ENCODE data around the gene BDNF. TPM values are rescaled to one million over a fixed set of nuclear protein-coding genes. Genes with fewer than 3 reads are reported as not detected.

BDNF gene
- total and polyA plus RNA-seq, 2 experiments from 2014 or later: 5.1 to 5.2 TPM

DNA sequence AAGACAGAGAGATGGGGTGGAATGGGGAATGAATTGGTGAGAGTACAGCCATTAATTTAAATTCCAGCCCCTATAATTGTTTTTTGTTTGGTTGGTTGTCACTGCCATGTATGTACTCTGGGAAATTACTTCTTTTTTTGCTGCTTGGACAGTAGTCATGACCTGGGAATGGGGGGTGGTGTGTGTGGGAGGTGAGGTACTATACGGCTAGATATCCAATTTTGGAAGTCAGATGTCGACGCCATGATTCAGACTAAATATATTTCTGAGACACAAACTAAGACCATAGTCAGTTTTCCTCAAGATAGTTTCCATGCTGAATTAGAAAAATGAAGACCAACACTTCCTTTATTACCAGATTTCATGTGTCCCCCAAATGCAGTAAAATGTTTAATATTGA, 7.4 kb upstream of the BDNF start:
- H3K9me2 ChIP-seq (ENCODE audit: insufficient read depth): no peaks in the 10 kb centered on the region
- TF ChIP-seq NANOG (IDR thresholded peaks at IDR 0.05; ENCODE audit: borderline replicate concordance) (no peak), POLR2AphosphoS5 (IDR thresholded peaks at IDR 0.05; ENCODE audit: low read depth) (no peak), EZH2 (IDR thresholded peaks at IDR 0.05; ENCODE audit: low read depth, unreplicated experiment) (no peak), ZNF114 (CRISPR knock-in tag; IDR thresholded peaks at IDR 0.05) (no peak), EZH2phosphoT487 (IDR thresholded peaks at IDR 0.05; ENCODE audit: unreplicated experiment) (no peak), ZNF331 (CRISPR knock-in tag; IDR thresholded peaks at IDR 0.05; ENCODE audit: low read depth) (no peak), STAT1 (IDR thresholded peaks at IDR 0.05; ENCODE audit: unreplicated experiment) (no peak), CREB1 (CRISPR knock-in tag; IDR thresholded peaks at IDR 0.05; ENCODE audit: low read depth) (no peak)
- TF ChIP-seq, protein P1, sequence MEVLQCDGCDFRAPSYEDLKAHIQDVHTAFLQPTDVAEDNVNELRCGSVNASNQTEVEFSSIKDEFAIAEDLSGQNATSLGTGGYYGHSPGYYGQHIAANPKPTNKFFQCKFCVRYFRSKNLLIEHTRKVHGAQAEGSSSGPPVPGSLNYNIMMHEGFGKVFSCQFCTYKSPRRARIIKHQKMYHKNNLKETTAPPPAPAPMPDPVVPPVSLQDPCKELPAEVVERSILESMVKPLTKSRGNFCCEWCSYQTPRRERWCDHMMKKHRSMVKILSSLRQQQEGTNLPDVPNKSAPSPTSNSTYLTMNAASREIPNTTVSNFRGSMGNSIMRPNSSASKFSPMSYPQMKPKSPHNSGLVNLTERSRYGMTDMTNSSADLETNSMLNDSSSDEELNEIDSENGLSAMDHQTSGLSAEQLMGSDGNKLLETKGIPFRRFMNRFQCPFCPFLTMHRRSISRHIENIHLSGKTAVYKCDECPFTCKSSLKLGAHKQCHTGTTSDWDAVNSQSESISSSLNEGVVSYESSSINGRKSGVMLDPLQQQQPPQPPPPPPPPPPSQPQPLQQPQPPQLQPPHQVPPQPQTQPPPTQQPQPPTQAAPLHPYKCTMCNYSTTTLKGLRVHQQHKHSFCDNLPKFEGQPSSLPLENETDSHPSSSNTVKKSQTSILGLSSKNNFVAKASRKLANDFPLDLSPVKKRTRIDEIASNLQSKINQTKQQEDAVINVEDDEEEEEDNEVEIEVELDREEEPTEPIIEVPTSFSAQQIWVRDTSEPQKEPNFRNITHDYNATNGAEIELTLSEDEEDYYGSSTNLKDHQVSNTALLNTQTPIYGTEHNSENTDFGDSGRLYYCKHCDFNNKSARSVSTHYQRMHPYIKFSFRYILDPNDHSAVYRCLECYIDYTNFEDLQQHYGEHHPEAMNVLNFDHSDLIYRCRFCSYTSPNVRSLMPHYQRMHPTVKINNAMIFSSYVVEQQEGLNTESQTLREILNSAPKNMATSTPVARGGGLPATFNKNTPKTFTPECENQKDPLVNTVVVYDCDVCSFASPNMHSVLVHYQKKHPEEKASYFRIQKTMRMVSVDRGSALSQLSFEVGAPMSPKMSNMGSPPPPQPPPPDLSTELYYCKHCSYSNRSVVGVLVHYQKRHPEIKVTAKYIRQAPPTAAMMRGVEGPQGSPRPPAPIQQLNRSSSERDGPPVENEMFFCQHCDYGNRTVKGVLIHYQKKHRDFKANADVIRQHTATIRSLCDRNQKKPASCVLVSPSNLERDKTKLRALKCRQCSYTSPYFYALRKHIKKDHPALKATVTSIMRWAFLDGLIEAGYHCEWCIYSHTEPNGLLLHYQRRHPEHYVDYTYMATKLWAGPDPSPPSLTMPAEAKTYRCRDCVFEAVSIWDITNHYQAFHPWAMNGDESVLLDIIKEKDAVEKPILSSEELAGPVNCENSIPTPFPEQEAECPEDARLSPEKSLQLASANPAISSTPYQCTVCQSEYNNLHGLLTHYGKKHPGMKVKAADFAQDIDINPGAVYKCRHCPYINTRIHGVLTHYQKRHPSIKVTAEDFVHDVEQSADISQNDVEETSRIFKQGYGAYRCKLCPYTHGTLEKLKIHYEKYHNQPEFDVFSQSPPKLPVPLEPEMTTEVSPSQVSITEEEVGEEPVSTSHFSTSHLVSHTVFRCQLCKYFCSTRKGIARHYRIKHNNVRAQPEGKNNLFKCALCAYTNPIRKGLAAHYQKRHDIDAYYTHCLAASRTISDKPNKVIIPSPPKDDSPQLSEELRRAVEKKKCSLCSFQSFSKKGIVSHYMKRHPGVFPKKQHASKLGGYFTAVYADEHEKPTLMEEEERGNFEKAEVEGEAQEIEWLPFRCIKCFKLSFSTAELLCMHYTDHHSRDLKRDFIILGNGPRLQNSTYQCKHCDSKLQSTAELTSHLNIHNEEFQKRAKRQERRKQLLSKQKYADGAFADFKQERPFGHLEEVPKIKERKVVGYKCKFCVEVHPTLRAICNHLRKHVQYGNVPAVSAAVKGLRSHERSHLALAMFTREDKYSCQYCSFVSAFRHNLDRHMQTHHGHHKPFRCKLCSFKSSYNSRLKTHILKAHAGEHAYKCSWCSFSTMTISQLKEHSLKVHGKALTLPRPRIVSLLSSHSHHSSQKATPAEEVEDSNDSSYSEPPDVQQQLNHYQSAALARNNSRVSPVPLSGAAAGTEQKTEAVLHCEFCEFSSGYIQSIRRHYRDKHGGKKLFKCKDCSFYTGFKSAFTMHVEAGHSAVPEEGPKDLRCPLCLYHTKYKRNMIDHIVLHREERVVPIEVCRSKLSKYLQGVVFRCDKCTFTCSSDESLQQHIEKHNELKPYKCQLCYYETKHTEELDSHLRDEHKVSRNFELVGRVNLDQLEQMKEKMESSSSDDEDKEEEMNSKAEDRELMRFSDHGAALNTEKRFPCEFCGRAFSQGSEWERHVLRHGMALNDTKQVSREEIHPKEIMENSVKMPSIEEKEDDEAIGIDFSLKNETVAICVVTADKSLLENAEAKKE (CRISPR knock-in tag; IDR thresholded peaks at IDR 0.05): no peak
- TF ChIP-seq, protein P2, sequence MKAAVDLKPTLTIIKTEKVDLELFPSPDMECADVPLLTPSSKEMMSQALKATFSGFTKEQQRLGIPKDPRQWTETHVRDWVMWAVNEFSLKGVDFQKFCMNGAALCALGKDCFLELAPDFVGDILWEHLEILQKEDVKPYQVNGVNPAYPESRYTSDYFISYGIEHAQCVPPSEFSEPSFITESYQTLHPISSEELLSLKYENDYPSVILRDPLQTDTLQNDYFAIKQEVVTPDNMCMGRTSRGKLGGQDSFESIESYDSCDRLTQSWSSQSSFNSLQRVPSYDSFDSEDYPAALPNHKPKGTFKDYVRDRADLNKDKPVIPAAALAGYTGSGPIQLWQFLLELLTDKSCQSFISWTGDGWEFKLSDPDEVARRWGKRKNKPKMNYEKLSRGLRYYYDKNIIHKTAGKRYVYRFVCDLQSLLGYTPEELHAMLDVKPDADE (IDR thresholded peaks at IDR 0.05): no peak
- TF ChIP-seq, protein P3, sequence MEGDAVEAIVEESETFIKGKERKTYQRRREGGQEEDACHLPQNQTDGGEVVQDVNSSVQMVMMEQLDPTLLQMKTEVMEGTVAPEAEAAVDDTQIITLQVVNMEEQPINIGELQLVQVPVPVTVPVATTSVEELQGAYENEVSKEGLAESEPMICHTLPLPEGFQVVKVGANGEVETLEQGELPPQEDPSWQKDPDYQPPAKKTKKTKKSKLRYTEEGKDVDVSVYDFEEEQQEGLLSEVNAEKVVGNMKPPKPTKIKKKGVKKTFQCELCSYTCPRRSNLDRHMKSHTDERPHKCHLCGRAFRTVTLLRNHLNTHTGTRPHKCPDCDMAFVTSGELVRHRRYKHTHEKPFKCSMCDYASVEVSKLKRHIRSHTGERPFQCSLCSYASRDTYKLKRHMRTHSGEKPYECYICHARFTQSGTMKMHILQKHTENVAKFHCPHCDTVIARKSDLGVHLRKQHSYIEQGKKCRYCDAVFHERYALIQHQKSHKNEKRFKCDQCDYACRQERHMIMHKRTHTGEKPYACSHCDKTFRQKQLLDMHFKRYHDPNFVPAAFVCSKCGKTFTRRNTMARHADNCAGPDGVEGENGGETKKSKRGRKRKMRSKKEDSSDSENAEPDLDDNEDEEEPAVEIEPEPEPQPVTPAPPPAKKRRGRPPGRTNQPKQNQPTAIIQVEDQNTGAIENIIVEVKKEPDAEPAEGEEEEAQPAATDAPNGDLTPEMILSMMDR (conservative IDR thresholded peaks at IDR 0.05; ENCODE audit: low read depth in 2 of 2): no peak
- TF ChIP-seq, protein P4, sequence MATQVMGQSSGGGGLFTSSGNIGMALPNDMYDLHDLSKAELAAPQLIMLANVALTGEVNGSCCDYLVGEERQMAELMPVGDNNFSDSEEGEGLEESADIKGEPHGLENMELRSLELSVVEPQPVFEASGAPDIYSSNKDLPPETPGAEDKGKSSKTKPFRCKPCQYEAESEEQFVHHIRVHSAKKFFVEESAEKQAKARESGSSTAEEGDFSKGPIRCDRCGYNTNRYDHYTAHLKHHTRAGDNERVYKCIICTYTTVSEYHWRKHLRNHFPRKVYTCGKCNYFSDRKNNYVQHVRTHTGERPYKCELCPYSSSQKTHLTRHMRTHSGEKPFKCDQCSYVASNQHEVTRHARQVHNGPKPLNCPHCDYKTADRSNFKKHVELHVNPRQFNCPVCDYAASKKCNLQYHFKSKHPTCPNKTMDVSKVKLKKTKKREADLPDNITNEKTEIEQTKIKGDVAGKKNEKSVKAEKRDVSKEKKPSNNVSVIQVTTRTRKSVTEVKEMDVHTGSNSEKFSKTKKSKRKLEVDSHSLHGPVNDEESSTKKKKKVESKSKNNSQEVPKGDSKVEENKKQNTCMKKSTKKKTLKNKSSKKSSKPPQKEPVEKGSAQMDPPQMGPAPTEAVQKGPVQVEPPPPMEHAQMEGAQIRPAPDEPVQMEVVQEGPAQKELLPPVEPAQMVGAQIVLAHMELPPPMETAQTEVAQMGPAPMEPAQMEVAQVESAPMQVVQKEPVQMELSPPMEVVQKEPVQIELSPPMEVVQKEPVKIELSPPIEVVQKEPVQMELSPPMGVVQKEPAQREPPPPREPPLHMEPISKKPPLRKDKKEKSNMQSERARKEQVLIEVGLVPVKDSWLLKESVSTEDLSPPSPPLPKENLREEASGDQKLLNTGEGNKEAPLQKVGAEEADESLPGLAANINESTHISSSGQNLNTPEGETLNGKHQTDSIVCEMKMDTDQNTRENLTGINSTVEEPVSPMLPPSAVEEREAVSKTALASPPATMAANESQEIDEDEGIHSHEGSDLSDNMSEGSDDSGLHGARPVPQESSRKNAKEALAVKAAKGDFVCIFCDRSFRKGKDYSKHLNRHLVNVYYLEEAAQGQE (IDR thresholded peaks at IDR 0.05; ENCODE audit: unreplicated experiment): no peak
- H3K36me3 Mint-ChIP-seq (ENCODE audit: low read depth): no peaks in the 10 kb centered on the region

More for the DNA sequence above, 7.4 kb upstream of the BDNF start:
- Histone ChIP-seq H3K4me3 (no peak overlapping the region), H3K27me3 (ENCODE audit: insufficient read depth) (peaks cover 5% of the 10 kb centered on the region), H3K4me1 (ENCODE audit: insufficient read depth) (peaks cover 31% of the 10 kb centered on the region), H3K4me2 (no peak overlapping the region), H3K79me2 (replicated peaks; ENCODE audit: insufficient read depth) (no peaks in the 10 kb centered on the region), H3F3A (replicated peaks; ENCODE audit: low read depth) (0 out of 2 replicates have a peak, but pooled peaks cover 7% of the 10 kb centered on the region), H4K20me1 (replicated peaks; ENCODE audit: insufficient read depth) (no peaks in the 10 kb centered on the region), H3K36me3 (ENCODE audit: insufficient read depth) (no peaks in the 10 kb centered on the region), H2AFZ (no peak overlapping the region), H3K27ac (ENCODE audit: low read depth) (no peak overlapping the region)
- ATAC-seq (no peak), DNase-seq (ENCODE audit: low spot score) (no peak)
- H3K27me3 Mint-ChIP-seq (ENCODE audit: insufficient read depth, low read depth, poor library complexity): peaks cover 4% of the 10 kb centered on the region
- no peak overlapping the region for H3K27ac Mint-ChIP-seq
- peaks cover 12% of the 10 kb centered on the region for H3K4me1 Mint-ChIP-seq
- H3K4me3 Mint-ChIP-seq: no peak overlapping the region
- no peaks in the 10 kb centered on the region for H3K9me3 Mint-ChIP-seq

Measured in GM23338 (cell line).